Adipose tissue (tissue), 3 donors: Measurements from ENCODE around the gene LRRK1. TPM values are rescaled to one million over a fixed set of nuclear protein-coding genes. Genes with fewer than 3 reads are reported as not detected.

Experiments
- H3K27ac ChIP-seq: one replicate; pipeline ENCODE4 v1.5.1; 2013; ENCODE audit warnings: low read depth, low read length
- WGBS, 3 donors: extraction: QIAGEN DNeasy Blood & Tissue Kit; methylation state at CpG; one replicate each; pipeline ENCODE4 v1.1.7; 2013; 5-methylcytosine and 5-hydroxymethylcytosine counted together
- polyA plus RNA-seq, 3 donors: library from polyadenylated mRNA; stranded (reverse); fragments of 200-250 nt; gene quantifications; one replicate each; pipeline ENCODE4 v1.2.3, GENCODE V29; 2013
- donor health status: healthy with polysubstance abuse.
- donor health status: Bipolar disorder and iron deficiency.
- donor health status: healthy.

Gene LRRK1
- polyA plus RNA-seq, 3 donors, result 5.2 to 11.5 (median 5.9) TPM

GRCh38 chr15:101023501-101024072, 104.4 kb downstream of the LRRK1 start:
- H3K27ac ChIP-seq, result no peak overlapping the region
- WGBS, 3 donors, result 63 to 73% (median 64%) methylated on average over 11 of the region's 11 CpGs

- WGBS, 3 donors, result 52 to 70% (median 64%) methylated on average over 11 of the region's 11 CpGs
- H3K27ac ChIP-seq, result no peak overlapping the region
Measured at GRCh38 chr15:101024073-101024695, 105.0 kb downstream of the LRRK1 start.

DNA sequence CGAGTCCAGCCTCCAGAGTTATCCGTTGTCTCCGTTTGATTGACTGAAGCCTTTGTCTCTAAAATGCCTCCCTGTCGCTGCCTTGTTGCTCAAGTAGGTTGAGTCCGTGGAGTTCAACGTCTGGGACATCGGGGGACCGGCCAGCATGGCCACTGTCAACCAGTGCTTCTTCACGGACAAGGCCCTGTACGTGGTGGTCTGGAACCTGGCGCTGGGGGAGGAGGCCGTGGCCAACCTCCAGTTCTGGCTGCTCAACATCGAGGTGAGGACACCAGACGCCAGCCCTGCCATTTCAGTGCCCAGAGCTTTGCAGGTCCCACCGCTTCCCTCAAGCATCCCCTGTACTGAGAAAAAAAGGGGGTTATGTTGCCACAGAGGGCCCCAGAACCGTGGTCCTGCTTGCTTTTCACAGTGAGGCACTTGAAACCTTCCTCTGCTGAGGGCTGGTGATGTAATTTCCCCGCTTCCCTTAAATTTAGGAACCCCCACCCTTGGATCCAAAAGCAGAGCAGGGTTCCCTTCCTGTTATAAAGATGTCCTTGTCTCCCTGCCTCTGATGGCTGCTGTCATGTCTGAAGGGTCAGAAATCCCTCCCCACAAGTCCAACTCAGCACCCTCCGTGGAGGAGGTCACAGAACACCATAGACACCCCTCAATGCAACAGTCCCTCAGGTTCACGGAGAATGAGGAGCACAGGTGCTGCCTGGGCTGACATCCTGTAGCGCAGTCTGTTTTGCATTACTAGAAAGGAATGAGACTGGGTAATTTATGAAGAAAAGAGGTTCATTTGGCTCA, 105.7 kb downstream of the LRRK1 start:
- WGBS, 3 donors, result 89 to 90% (median 89%) methylated on average over 20 of the region's 20 CpGs
- H3K27ac ChIP-seq, result no peak overlapping the region

DNA sequence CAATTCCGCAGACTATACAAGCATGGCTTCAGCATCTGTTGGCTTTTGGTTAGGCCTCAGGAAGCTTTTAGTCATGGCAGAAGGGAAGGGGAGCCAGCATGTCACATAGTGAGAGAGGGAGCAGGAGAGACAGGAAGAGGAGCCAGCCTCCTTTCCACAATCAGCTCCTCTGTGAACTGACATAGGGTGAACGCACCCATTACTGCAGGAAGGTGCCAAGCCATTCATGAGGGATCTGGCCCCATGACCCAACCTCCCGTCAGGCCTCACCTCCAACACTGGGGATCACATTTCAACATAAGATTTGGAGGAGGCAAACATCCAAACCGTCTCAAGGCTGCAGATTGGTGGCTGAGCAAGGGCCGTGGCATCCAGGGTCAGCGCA, 106.3 kb downstream of the LRRK1 start:
- no peak overlapping the region for H3K27ac ChIP-seq
- 88 to 93% (median 92%) methylated on average over 6 of the region's 6 CpGs for WGBS, 3 donors

- 93 to 94% (median 93%) methylated on average over 17 of the region's 17 CpGs for WGBS, 3 donors
- H3K27ac ChIP-seq, result no peak overlapping the region
Measured at GRCh38 chr15:101025896-101026631, 106.9 kb downstream of the LRRK1 start.

DNA sequence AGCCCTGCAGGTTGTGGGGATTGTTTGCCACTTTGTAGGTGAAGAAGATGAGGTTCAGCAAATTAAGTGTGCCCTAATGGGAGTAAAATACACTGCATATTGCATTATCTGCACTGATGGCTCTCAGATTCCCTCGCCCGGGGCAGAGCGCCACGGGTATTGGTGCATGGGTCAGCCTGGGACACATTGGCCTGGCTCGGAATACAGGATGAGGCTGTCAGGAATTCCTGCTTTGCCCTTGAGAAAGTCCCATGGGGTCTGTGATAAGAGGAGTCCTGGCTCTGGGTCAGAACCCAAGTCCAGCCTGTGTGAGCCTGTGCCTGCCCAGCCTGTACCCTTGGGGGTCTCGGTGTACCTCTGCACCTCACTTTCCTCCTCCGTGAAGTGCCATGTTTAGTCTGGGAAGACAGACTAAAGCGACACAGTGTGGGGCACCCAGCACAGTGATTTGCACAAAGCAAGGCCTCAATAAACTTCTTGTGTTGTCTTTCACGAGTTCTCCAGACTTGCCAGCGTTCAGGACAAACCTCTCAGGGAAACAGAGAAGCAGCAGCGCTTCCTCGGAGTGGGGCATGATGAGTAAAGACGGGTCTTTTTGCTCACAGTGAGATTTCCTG, 107.6 kb downstream of the LRRK1 start:
- 70 to 82% (median 73%) methylated on average over 13 of the region's 13 CpGs for WGBS, 3 donors
- H3K27ac ChIP-seq, result no peak overlapping the region

GRCh38 chr15:101027273-101027901, 108.2 kb downstream of the LRRK1 start:
- no peak overlapping the region for H3K27ac ChIP-seq
- 77 to 89% (median 81%) methylated on average over 25 of the region's 25 CpGs for WGBS, 3 donors

DNA sequence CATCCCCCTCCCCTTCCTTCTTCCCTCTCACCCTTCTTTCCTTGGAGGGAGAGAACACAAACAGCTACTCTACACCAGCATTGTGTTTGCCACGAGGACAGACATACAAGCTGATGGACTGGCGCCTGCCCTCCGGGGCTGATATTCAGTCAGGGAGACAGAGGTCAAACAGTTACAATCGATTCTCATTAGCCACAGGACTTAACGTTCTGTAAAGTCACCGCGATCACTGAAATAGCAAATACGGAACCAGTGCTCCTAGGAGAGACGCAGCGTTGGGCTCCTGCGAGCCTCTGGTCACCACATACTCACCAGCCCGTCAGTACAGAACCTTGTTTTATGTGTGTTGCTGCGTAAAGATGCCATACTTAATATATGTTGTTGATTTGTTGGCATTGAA, 108.8 kb downstream of the LRRK1 start:
- H3K27ac ChIP-seq, result no peak overlapping the region
- WGBS, 3 donors, result 81 to 89% (median 88%) methylated on average over 13 of the region's 13 CpGs

DNA sequence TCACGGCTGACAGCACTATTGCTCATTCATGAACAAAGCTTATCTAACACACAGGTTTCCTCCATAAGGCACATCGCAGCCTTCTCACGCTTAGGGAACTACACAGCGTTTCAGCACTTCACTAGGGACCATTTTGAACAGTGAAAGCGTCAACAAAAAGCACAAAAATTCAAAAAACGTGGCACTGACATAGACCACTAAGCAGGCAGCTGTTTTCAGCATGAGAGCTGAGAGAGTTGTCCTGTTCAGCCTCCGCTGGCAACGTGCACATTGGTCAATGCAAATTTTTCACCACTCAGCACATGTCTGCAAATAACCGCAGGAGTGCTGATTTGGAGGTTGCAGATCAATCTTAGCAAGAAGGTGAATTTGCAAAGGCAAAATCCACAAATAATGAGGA, 109.2 kb downstream of the LRRK1 start:
- WGBS, 3 donors, result 81 to 88% (median 82%) methylated on average over 9 of the region's 9 CpGs
- no peak overlapping the region for H3K27ac ChIP-seq

GRCh38 chr15:101028772-101029438, 109.7 kb downstream of the LRRK1 start:
- H3K27ac ChIP-seq, result no peak overlapping the region
- WGBS, 3 donors, result 86 to 89% (median 89%) methylated on average over 19 of the region's 19 CpGs

- 87 to 93% (median 90%) methylated on average over 9 of the region's 9 CpGs for WGBS, 3 donors
- H3K27ac ChIP-seq, result no peak overlapping the region
Measured at GRCh38 chr15:101029971-101030661, 111.0 kb downstream of the LRRK1 start.

- WGBS, 3 donors, result 91 to 92% (median 92%) methylated on average over 8 of the region's 8 CpGs
- no peak overlapping the region for H3K27ac ChIP-seq
Measured at GRCh38 chr15:101031213-101031612, 112.1 kb downstream of the LRRK1 start.

GRCh38 chr15:101033801-101034200, 114.6 kb downstream of the LRRK1 start:
- 92 to 95% (median 95%) methylated on average over 3 of the region's 3 CpGs for WGBS, 3 donors
- H3K27ac ChIP-seq, result no peak overlapping the region

DNA sequence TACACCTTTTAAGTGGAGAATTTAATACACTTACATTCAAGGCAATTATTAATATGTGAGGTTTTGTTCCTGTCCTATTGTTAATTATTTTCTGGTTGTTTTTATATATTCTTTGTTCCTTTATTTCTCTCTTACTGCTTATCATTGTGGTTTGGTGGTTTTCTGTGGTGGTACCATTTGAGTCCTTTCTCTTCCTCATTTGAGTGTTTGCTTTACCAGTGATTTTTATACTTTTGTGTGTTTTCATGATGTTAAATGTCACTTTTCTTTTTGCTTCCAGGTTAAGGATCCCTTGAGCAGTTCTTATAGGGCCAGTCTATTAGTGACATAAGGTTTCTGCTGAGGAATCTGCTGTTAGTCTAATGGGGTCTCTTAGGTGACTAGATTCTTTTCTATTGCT, 116.5 kb downstream of the LRRK1 start:
- no peak overlapping the region for H3K27ac ChIP-seq

DNA sequence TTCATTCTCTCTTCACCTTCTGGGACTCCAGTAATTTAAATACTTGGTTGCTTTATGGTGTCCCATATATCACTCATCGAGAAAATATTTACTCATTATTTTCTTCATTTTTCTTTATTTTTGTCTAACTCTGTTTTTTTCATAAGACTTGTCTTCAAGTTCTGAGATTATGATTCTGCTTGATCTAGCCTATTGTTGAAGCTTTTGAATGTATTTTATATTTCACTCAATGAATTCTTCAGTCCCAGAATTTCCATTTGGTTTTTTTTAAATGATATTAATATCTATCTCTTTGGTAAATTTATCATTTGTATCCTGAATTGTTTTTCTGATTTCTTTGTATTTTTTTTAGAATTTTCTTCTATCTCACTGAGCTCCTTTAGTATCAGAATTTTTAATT, 117.0 kb downstream of the LRRK1 start:
- H3K27ac ChIP-seq, result no peak overlapping the region
- 94 to 100% (median 97%) methylated on average over 1 of the region's 1 CpG for WGBS, 3 donors

DNA sequence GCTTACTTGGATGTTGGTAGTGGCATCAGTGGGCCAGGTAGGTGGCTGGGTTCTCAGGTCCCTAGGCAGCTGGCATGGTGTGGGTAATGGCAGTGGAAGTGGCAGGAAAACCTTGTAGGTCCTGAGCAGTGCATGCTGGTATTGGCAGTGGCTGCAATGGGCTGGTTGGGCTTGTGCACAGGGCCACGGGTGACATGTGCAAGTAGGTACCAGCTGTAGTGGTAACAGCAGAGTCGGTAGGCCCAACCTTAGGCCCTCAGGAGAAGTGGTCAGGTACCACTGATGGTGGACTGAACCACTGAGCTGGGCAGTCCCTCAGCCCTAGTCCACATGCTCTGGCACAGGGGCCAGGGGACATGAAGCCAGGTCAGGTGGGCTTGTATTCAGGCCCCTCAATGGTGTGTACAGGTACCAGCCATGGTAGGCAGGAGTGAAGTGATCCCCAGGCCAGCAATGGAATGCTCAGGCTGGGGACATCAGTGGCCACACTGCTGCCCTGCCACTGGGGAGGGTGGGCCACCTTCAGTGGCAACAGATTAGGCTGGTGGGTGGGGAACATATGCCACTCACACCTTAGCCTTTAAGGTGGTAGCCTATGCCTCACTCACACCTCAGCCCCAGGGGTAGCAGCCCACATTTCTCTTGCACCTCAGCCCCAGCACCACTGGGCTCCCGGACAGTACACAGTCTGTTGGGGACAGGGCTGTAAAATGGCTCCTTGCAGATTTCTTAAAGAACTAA, 118.1 kb downstream of the LRRK1 start:
- 95 to 100% (median 96%) methylated on average over 3 of the region's 3 CpGs for WGBS, 3 donors

More for the DNA sequence above, 118.1 kb downstream of the LRRK1 start:
- H3K27ac ChIP-seq, result no peak overlapping the region
